HG03432 (cell line): ENCODE data around the gene MAN2A2.

Experiments
- ATAC-seq: cut with Tn5 transposase; IDR thresholded peaks from one replicate; pipeline ENCODE4 v1.9.1; 2021; ENCODE audit warnings: mild to moderate bottlenecking, moderate library complexity; ENCODE audit not compliant: unreplicated experiment

Gene MAN2A2

DNA sequence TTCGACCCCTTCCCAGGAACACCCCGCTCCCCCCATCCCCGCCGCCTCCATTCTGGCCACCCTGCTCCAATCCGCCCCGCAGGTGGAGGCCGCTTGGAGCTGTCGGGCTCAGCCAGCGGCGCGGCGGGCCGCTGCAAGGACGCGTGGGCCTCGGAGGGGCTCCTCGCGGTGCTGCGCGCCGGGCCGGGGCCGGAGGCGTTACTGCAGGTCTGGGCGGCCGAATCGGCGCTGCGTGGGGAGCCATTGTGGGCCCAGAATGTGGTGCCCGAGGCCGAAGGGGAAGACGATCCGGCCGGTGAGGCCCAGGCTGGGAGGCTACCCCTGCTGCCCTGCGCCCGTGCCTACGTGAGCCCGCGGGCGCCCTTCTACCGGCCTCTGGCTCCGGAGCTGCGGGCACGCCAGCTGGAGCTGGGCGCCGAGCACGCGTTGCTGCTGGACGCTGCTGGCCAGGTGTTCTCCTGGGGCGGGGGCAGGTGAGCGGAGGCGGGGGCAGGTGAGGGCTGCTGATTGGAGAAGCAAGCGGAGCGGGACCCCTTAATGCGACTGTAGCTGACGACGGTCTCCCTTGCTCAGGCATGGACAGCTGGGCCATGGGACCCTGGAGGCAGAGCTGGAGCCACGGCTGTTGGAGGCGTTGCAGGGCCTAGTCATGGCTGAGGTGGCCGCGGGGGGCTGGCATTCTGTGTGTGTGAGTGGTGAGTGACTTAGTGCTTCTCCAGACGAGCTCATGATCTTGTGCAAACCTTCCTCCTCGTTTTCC is 54.1 kb downstream of the MAN2A2 start:
- no peak for ATAC-seq

DNA sequence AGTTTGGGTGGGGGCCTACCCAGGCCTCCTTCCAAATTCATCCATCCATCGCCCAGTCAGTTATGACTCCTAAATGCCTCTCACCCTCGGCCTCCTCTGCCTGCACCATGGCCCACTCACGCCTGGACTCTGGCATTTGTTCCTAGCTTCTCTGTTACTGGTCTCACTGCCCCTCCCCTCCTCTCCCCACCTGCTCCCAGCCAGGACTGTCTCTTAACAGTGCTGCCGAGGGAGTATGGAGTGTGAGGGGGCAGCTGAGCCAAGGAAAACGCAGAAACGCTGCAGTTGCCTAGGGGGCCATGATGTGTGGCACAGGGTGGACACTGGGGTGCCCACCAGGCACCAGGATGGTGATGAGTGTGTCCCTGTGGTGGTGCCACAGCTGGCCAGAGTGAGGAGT is 54.7 kb downstream of the MAN2A2 start:
- ATAC-seq: no peak

DNA sequence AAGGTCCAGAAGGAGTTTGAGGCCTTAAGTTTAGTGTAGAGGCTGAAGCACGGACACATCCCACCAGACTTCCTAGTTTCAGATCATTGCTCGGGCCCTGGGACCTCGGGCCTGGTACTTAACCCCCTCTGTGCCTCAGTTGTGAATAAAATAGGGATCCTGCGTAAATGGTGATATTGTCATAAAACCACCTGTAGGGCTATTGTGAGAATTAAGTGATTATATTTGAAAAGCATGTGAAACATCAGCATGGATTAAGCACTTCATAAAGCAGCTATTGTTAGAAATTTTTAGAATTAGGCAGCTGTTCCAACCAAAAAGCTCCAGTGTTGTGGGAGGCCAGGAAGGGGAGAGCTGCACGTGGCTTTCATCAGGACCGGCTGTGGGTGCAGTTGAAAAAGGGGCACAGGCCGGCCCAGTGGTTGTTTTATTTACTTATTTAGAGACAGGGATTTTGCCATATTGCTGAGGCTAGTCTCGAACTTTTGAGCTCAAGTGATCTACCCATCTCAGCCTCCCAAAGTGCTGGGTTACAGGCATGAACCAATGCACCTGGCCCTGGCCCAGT is 56.0 kb downstream of the MAN2A2 start:
- no peak for ATAC-seq

DNA sequence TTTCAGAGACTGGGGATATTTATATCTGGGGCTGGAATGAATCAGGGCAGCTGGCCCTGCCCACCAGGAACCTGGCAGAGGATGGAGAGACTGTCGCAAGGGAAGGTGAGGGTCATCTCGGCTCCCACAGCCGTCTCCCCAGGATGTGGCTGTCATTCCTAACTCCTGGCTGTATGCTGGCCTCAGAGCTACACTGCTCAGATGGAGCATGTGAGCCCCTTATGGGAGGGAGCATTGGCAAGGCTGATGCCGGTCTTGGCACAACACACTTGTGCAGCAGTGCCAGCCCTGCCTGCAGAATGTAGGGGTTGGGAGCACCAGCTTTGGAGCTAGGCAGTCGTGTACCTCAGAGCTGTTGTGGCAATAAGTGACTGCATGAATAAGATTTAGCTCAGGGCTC is 56.8 kb downstream of the MAN2A2 start:
- no peak for ATAC-seq

DNA sequence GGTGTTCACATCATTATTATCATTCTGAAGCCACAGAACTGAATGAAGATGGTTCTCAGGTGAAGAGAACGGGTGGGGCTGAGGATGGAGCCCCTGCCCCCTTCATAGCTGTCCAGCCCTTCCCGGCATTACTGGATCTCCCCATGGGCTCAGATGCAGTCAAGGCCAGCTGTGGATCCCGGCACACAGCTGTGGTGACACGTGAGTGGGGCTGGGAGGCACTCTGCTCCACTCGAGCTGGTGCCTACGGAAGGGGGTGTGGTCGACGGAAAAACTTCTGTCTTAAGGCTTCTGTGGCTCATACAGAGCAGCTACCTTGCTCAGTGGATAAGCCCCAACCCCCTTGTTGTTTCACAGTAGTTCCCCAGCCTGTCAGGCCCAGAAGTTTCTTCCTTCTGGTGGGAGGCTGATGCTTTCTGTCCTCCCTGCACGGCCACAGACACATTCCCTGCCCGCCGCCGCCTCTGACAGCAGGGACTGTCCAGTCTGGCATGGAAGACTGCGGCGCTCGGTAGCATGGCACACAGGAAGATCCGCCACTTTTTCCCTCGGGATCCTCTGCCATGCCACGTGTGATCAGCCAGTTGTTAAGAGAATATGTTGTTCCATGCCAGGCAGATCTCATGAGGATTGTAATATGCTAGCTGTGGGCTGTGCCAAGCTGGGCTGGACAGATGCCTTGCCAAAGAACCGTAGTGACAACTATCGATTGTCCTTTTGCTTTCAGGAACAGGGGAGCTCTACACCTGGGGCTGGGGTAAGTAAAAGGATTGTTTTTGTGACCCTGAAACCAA is 57.4 kb downstream of the MAN2A2 start:
- no peak for ATAC-seq

DNA sequence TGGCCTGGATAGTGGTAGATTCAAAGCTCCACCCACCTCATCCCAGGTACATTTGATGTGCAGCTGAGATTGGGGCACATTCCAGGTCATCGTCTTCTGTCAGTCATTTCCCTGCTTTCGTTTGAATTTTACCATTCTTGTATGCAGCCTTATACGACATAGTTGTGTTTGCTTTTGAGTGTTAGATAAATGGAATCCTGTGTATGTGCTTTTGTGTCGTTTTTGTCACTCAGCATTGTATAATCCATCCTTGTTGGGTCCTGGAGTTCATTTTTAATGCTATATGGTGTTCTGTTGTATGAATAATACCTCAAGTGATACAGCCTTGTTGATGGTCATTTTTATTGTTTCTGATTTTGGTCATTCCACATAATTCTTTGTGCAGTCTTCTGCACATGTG is 58.9 kb downstream of the MAN2A2 start:
- no peak for ATAC-seq

DNA sequence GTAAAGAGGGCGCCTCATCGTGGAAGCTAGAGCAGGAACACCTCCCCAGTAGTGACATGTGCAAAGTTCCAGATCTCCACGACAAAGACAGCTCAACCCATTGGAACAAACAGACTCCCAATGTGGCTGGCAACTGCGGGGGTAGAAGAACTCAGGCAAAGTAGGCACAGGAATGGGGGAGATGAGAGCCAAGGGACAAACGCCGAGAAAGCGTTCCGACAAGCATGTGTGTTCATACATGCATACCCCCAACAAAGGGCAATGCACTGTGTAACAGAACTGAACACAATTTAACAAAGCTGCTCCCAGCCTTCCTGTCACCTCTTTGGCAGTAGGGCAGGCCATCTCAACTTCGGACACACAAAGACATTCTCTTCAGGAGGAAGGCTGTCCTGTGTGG is 63.2 kb downstream of the MAN2A2 start:
- ATAC-seq: no peak

DNA sequence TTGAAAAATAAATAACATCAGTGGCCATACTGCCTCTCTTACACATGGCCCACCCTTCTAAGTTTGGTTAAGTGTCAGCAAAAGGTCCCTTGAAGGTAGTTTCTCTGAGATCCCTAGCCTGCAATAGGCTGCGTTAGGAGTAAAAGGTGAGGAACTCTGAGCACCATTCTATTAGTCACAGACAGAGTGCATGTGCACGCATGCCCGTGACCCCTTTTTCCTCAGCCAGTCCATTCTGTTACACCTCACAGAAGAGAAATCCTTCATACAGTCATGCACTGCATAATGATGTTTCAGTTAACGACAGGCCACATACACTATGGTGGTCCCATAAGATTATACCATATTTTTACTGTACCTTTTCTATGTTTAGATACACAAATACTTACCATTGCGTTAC is 64.1 kb downstream of the MAN2A2 start:
- no peak for ATAC-seq

DNA sequence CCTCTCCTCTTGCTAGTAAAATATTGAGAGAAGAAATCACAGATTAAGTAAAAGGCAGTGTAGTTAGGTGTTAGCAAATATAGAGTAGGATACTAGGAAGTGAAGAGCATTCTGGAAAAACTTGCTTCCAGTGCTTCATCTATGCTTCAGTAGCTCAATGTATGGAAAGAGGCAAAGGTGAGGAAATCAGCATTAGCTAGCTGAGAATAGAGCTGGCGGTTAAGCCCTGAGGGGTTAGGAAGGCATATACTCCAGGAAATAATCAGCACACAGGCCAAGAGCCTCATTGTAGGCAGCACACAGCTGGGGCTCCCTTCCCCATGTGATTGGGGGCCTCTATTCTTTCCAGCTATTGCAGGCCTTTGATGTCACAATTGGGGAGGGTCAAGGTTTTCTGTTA is 65.3 kb downstream of the MAN2A2 start:
- no peak for ATAC-seq

DNA sequence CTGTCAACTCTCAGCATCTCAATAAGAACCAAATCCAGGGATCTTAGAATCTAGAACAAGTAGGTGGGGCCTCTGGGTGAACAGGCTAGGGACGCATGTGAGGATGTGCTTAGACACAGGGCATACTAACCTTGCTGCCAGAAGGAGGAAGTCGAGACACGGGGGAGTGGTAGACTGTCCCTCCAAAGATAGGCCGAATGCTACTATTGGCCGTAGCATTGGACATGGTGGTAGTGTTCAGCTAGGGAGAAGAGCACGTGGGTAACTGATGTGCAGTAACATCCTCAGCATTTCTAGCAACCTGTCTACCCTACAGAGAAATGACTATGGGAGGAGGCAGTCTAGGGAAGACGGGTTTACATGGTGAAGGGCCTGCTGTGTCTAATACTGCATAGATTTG is 67.2 kb downstream of the MAN2A2 start:
- ATAC-seq: no peak

DNA sequence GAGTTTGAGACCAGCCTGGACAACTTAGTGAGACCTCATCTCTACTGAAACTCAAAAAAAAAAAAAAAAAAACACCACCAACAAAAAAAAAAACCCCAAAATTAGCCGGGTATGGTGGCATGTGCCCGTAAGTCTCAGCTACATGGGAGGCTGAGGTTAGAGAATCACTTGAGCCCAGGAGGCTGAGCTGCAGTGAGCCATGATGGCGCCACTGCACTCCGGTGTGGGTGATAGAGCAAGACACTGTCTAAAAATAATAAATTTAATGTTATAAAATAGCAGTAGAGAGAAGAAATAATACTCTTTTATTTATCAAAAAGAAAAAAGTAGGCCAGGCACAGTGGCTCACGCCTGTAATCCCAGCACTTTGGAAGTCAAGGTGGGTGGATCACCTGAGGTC is 69.0 kb downstream of the MAN2A2 start:
- no peak for ATAC-seq
